H9 (cell line): ENCODE results near the gene GAMT. TPM values are rescaled to one million over a fixed set of nuclear protein-coding genes. Genes with fewer than 3 reads are reported as not detected.

ENCODE experiments used
- DNase-seq: peaks from one replicate; pipeline ENCODE4 v3.0.0-alpha.2; 2017
- H2AFZ ChIP-seq: one replicate; pipeline ENCODE4 v1.6.1; 2013; ENCODE audit warnings: mild to moderate bottlenecking, low read length, control low read depth, moderate library complexity
- H2AK5ac ChIP-seq: 2 replicates; pipeline ENCODE4 v1.6.1; 2013; ENCODE audit warnings: low read length, control low read depth, mixed read lengths; ENCODE audit not compliant: insufficient read length
- H2BK120ac ChIP-seq: one replicate; pipeline ENCODE4 v1.6.1; 2013; ENCODE audit warnings: low read depth, mild to moderate bottlenecking, low read length, control low read depth, inconsistent platforms; ENCODE audit not compliant: poor library complexity, severe bottlenecking
- H2BK12ac ChIP-seq: 2 replicates; pipeline ENCODE4 v1.6.1; 2013; ENCODE audit warnings: low read length, control low read depth, mixed read lengths, low read depth; ENCODE audit not compliant: insufficient read length
- H2BK15ac ChIP-seq: 2 replicates; pipeline ENCODE4 v1.6.1; 2013; ENCODE audit warnings: low read depth, low read length, control low read depth
- H2BK20ac ChIP-seq: one replicate; pipeline ENCODE4 v1.6.1; 2013; ENCODE audit warnings: low read depth, mild to moderate bottlenecking, low read length, control low read depth, inconsistent platforms; ENCODE audit not compliant: poor library complexity, severe bottlenecking
- H2BK5ac ChIP-seq: 2 replicates; pipeline ENCODE4 v1.6.1; 2013; ENCODE audit warnings: low read length, control low read depth, mixed read lengths; ENCODE audit not compliant: insufficient read length
- H3K14ac ChIP-seq: 2 replicates; pipeline ENCODE4 v1.6.1; 2013; ENCODE audit warnings: low read length, control low read depth; ENCODE audit not compliant: insufficient read depth
- H3K18ac ChIP-seq: 2 replicates; pipeline ENCODE4 v1.6.1; 2013; ENCODE audit warnings: low read depth, mild to moderate bottlenecking, mixed read lengths, low read length, control low read depth; ENCODE audit not compliant: insufficient read length
- H3K23ac ChIP-seq: 2 replicates; pipeline ENCODE4 v1.6.1; 2013; ENCODE audit warnings: low read length, control low read depth, mixed read lengths, low read depth; ENCODE audit not compliant: insufficient read length
- H3K23me2 ChIP-seq: 2 replicates; pipeline ENCODE4 v1.6.1; 2013; ENCODE audit warnings: low read depth, mild to moderate bottlenecking, mixed read lengths, low read length, control low read depth; ENCODE audit not compliant: insufficient read length, poor library complexity, severe bottlenecking
- H3K27ac ChIP-seq: 2 replicates; pipeline ENCODE4 v1.5.1; 2013; ENCODE audit warnings: low read length, control low read depth, mixed read lengths, low read depth; ENCODE audit not compliant: insufficient read length
- H3K27me3 ChIP-seq: 2 replicates; pipeline ENCODE4 v1.6.1; 2013; ENCODE audit warnings: low read length, control low read depth, inconsistent platforms; ENCODE audit not compliant: insufficient read depth
- H3K4ac ChIP-seq: 2 replicates; pipeline ENCODE4 v1.6.1; 2013; ENCODE audit warnings: low read depth, mild to moderate bottlenecking, control low read depth, inconsistent platforms, low read length, moderate library complexity
- H3K4me1 ChIP-seq: 2 replicates; pipeline ENCODE4 v1.6.1; 2013; ENCODE audit warnings: low read length, control low read depth, inconsistent platforms; ENCODE audit not compliant: insufficient read depth
- H3K4me2 ChIP-seq: 2 replicates; pipeline ENCODE4 v1.6.1; 2013; ENCODE audit warnings: low read length, control low read depth, mixed read lengths; ENCODE audit not compliant: insufficient read length, insufficient read depth
- H3K56ac ChIP-seq: 2 replicates; pipeline ENCODE4 v1.6.1; 2013; ENCODE audit warnings: low read depth, mild to moderate bottlenecking, mixed read lengths, low read length, control low read depth; ENCODE audit not compliant: insufficient read length
- H3K79me1 ChIP-seq: 2 replicates; pipeline ENCODE4 v1.6.1; 2013; ENCODE audit warnings: low read depth, mild to moderate bottlenecking, moderate library complexity, low read length, control low read depth, inconsistent platforms; ENCODE audit not compliant: insufficient read depth, poor library complexity, severe bottlenecking
- H3K79me2 ChIP-seq: 2 replicates; pipeline ENCODE4 v1.6.1; 2013; ENCODE audit warnings: low read length, control low read depth, inconsistent platforms; ENCODE audit not compliant: insufficient read depth
- H3K9ac ChIP-seq: 2 replicates; pipeline ENCODE4 v1.6.1; 2013; ENCODE audit warnings: low read length, control low read depth, mixed read lengths; ENCODE audit not compliant: insufficient read length; ENCODE audit errors: extremely low read depth
- H3K9me3 ChIP-seq: one replicate; pipeline ENCODE4 v1.6.1; 2013; ENCODE audit warnings: low read depth, low read length, inconsistent platforms; ENCODE audit not compliant: control insufficient read depth
- H3T11ph ChIP-seq: one replicate; pipeline ENCODE4 v1.6.1; 2013; ENCODE audit warnings: mild to moderate bottlenecking, low read length, control low read depth, inconsistent platforms
- H4K20me1 ChIP-seq: one replicate; pipeline ENCODE4 v1.6.1; 2013; ENCODE audit not compliant: control insufficient read depth, insufficient read length, insufficient read depth
- H4K5ac ChIP-seq: 2 replicates; pipeline ENCODE4 v1.6.1; 2013; ENCODE audit warnings: low read depth, mild to moderate bottlenecking, mixed read lengths, low read length, control low read depth; ENCODE audit not compliant: insufficient read length
- H4K8ac ChIP-seq: replicated peaks from 2 replicates; pipeline ENCODE4 v1.6.1; 2013; ENCODE audit warnings: low read length, control low read depth, mixed read lengths, low read depth; ENCODE audit not compliant: insufficient read length
- H4K91ac ChIP-seq: 2 replicates; pipeline ENCODE4 v1.6.1; 2013; ENCODE audit warnings: low read depth, mild to moderate bottlenecking, moderate library complexity, mixed read lengths, low read length, control low read depth; ENCODE audit not compliant: insufficient read length
- H3K27ac Mint-ChIP-seq, 3 experiments: 2 replicates in 2 of 3; 3 replicates in 1 of 3; pipeline ENCODE4 v1.8.0; 2020 to 2021; ENCODE audit warnings: mixed read lengths in 3 of 3, mild to moderate bottlenecking in 1 of 3, moderate library complexity in 1 of 3
- H3K27me3 Mint-ChIP-seq: 2 replicates; pipeline ENCODE4 v1.8.0; 2021; ENCODE audit warnings: low read depth, mild to moderate bottlenecking, moderate library complexity, mixed read lengths
- H3K36me3 Mint-ChIP-seq, 3 experiments: 2 replicates in 2 of 3; 3 replicates in 1 of 3; pipeline ENCODE4 v1.8.0; 2020 to 2021; ENCODE audit warnings: low read depth in 3 of 3, mixed read lengths in 3 of 3; ENCODE audit not compliant: insufficient read depth in 1 of 3
- H3K4me1 Mint-ChIP-seq, 2 experiments: 2 replicates each; pipeline ENCODE4 v1.8.0; 2020; ENCODE audit warnings: mixed read lengths in 2 of 2
- H3K4me3 Mint-ChIP-seq, 2 experiments: 2 replicates in 1 of 2; 3 replicates in 1 of 2; pipeline ENCODE4 v1.8.0; 2020 to 2021; ENCODE audit warnings: mild to moderate bottlenecking in 2 of 2, mixed read lengths in 2 of 2, moderate library complexity in 1 of 2
- H3K9me3 Mint-ChIP-seq, 2 experiments: 2 replicates in 1 of 2; 3 replicates in 1 of 2; pipeline ENCODE4 v1.8.0; 2020; ENCODE audit warnings: mild to moderate bottlenecking in 2 of 2, mixed read lengths in 2 of 2, moderate library complexity in 1 of 2
- CTCF ChIP-seq: fragments of 200-600 bp; sonication (generic); conservative IDR thresholded peaks from 3 replicates; pipeline ENCODE4 v1.8.0; 2021; ENCODE audit warnings: antibody characterized with exemption, mild to moderate bottlenecking
- WGBS: extraction: QIAGEN DNeasy Blood & Tissue Kit; methylation state at CpG from one replicate; pipeline ENCODE4 v1.1.7; 2013; ENCODE audit warnings: missing lambda C conversion rate, low lambda C conversion rate, mixed read lengths; ENCODE audit not compliant: insufficient read length; ENCODE audit errors: extremely low coverage; 5-methylcytosine and 5-hydroxymethylcytosine counted together
- total RNA-seq: library from RNA; stranded (reverse); gene quantifications from 2 replicates; pipeline ENCODE4 v1.2.1, GENCODE V29; 2021

The GAMT gene
- total RNA-seq, 1 experiment from 2014 or later, result 26.6 TPM

- H3K36me3 Mint-ChIP-seq, result peaks cover 17 to 54% (median 40%) of the 10 kb centered on the region in 3 experiments; a peak in 6 of 7 replicates
- H3K27ac Mint-ChIP-seq, result peak overlapping the region in 1 of 3 experiments; percentile 94; a peak in 2 of 7 replicates
- no CpG with 5 or more reads among the region's 47 CpGs for WGBS
- no peak for TF ChIP-seq CTCF
- Histone ChIP-seq H3K27me3 (no peaks in the 10 kb centered on the region), H3K14ac (no peak overlapping the region), H3K18ac (no peak overlapping the region), H3K79me1 (no peaks in the 10 kb centered on the region), H3K27ac (no peak overlapping the region), H4K20me1 (no peaks in the 10 kb centered on the region), H3K9ac (no peak overlapping the region), H2AK5ac (no peak overlapping the region), H2AFZ (no peak overlapping the region), H2BK20ac (no peak overlapping the region), H3K56ac (no peak overlapping the region), H2BK120ac (no peak overlapping the region), H3K9me3 (no peaks in the 10 kb centered on the region), H3T11ph (no peak overlapping the region), H2BK15ac (no peak overlapping the region), H4K91ac (no peak overlapping the region), H3K4me1 (no peaks in the 10 kb centered on the region), H3K4me2 (no peak overlapping the region), H3K23ac (no peak overlapping the region), H2BK5ac (no peak overlapping the region), H3K4ac (no peak overlapping the region), H4K5ac (no peak overlapping the region), H2BK12ac (no peak overlapping the region), H3K79me2 (peaks cover under 1% of the 10 kb centered on the region; the same call in 1 of the 2 replicates), H4K8ac (no peak overlapping the region), H3K23me2 (no peaks in the 10 kb centered on the region)
- H3K4me3 Mint-ChIP-seq, result no peak overlapping the region; a peak in 1 of 5 replicates
- DNase-seq, result no peak
- H3K4me1 Mint-ChIP-seq, result no peaks in the 10 kb centered on the region; a peak in 2 of 4 replicates
- no peaks in the 10 kb centered on the region; the same call in 1 of the 2 replicates for H3K27me3 Mint-ChIP-seq
- no peaks in the 10 kb centered on the region for H3K9me3 Mint-ChIP-seq
These were observed 32.0 kb upstream of the GAMT start for GRCh38 chr19:1433119-1434039.
